ENCODE measurements around the gene NIT1.

The NIT1 gene

DNA sequence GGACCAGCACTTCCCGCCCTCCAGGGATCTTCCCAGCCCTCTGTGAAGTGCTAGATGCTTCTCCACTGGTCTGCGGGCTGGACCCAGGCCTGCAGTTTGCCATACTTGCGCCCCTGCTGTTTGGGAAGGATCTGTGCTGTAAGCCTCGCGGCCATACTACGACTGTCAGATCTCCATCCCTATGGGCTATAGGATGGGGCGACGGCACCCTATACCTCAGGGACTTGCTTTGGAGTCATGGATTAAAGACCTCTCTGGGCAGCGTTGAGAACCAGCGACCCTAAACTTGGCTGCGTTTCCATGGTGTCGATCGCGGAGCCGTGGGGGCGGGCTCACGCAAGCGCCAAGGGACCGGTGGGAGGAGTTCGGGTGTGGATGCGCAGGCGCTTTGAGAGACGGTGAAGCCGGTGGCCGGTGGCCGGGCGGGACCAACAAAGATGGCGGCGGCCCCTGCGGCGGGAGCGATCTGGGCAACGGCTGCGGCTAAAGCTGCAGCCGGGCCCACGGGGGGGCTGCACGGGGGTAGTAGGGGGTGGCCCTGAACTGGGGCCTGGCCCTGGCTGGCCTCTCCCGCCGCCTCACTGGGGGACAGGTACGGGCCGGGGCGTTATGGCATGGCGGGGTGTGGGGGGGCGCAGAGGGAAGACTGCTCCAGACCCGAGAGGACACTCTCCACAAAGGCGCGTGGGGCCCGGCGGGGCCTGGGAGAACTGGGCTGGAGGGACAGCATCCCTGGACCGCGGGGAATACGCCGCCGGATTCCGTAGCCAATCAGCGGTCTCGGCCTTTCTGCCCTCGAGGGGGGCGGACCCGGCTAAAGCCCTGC, 41.4 kb downstream of the NIT1 start, which contains the start of gene USP21:
Gene USP21, plus strand, starts transcription at position 414 of the 826 bp plus-strand sequence. CDS start 1,141 bp downstream, outside the sequence.
- peak; percentile 91 for DNase-seq

DNA sequence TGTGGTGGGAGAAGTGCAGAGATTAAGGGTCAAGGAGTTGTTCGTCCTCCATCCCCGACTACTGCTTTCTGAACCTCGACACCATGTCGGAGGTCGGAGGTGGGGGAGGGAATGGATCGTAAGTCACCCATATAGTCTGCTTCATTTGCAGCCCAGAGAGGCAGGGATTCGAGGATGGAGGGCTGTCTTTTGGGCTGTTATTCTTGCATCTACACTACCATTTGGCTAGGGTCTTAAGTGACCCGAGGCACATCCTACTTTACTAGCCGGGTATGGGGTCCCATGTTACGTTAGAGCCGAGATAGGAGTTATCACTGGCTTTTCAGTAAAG, 42.0 kb downstream of the NIT1 start:
- no peak for DNase-seq

- DNase-seq: no peak
These were observed 42.8 kb downstream of the NIT1 start for GRCh38 chr1:161160671-161161145.

DNA sequence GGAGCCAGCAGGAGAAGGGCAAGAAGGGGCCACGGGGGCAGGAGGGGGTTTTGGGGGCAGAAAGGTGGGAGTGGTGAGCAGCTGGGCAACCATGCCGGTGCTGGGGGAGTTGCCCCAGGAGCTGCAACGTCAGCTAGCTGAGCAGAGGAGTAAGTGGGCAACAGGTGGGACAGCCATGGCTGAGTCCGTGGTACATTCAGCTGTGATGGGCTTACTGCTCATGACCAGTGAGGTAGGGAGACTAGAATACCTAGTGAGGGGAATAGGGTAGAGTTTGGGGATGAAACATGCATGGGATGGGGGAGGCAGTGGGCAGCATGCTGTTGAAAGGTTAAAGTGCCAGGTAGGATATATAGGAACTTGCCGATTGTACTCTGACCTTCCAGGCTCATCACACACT, 43.7 kb downstream of the NIT1 start:
- no peak for DNase-seq

GRCh38 chr1:161162052-161162451, 44.1 kb downstream of the NIT1 start:
- no peak for DNase-seq

DNA sequence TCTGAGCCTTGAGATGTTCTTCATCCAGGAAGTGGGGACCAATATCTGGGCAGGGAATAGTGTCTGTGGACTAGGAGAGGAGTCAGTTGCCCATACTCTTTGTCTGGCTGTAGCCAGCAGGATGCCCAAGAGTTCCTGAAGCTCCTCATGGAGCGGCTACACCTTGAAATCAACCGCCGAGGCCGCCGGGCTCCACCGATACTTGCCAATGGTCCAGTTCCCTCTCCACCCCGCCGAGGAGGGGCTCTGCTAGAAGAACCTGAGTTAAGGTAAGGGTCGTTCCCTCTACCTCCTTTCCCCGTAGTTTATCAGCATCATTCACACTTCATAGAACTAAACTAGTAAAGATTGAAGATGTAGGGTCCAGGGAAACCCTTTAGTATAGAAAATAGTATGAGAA, 44.9 kb downstream of the NIT1 start:
- DNase-seq: no peak

GRCh38 chr1:161163793-161164192, 45.9 kb downstream of the NIT1 start:
- DNase-seq: no peak

GRCh38 chr1:161164901-161165610, 47.2 kb downstream of the NIT1 start:
- DNase-seq: no peak

DNA sequence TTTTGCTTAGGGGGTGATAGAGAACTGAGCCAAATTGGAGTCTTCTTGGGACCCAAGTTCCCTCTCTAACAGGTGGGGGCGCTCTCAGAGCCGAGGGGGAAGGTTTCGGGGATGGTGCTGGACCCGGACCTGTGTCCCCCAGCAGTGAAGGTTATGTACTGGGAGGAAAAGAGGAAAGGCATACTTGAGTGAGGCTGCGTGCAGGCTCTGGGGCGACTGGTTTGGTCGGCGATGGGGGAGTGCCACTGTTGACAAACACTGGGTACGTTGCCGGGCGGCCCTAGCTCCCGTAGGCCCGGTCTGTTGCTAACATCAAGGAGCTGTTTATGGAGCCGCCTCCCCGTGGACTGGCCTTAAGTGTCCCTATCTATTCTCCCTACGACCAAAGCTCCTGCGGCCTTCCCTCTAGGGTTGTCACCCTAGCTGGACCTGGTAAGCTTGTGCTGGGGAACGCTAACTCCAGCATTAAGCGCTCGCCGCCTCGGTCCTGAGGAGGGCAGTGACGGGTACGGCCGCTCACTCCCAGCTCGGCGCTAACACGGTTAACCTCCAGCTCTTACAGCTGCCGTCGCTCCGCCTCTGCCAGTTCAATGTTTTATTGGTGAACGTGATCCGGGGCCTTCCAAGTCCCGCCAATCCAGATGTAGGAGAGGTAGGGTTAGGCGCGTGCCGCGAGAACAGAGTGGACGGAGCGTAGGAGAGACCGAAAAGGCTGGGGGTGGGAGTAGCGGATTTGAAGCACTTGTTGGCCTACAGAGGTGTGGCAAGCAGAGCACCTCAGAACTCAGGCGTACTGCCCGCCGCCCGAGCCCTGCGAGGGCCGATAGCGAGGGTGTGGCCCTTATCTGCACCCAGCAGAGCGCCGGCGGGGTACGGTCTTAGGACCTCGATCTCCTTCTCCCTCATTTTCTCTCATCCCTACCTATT, 48.1 kb downstream of the NIT1 start, which contains the start of gene PPOX:
Gene PPOX, plus strand, starts transcription at position 685 of the 927 bp plus-strand sequence. CDS start 422 bp downstream, outside the sequence.
- DNase-seq: peak; percentile 97

GRCh38 chr1:161166669-161167548, 49.0 kb downstream of the NIT1 start:
- no peak for DNase-seq

GRCh38 chr1:161168906-161169305, 51.0 kb downstream of the NIT1 start:
- no peak for DNase-seq
